Measurements from ENCODE around the gene MESP1. TPM values are rescaled to one million over a fixed set of nuclear protein-coding genes. Genes with fewer than 3 reads are reported as not detected.

Gene MESP1
- total and polyA plus RNA-seq, 2 experiments from 2014 or later, result 0.63 TPM; not detected in 1

DNA sequence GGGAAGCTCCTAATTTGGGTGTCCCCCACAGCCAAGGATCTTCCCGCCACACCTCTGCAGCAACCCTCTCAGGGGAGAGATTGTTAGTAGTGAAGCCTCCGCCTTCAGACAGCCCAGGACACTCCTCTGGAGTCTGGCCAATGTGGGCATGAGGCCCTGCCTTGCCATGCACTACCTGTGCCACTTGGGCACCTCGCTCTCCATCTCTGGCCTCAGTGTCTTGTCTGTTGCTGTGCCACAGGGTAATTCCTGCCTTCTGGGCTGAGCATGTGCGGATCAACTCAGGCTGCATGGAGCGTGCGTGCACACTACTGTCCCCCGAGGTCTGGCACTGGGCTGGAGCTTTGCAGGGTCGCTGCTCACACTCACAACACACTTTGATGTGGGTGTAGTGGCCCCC, 7.9 kb upstream of the MESP1 start:
- Histone ChIP-seq H3K4me2 (ENCODE audit: unreplicated experiment) (no peak overlapping the region), H2AFZ (no peak overlapping the region), H3K27me3 (replicated peaks; ENCODE audit: insufficient read depth) (no peaks in the 10 kb centered on the region), H3K9ac (no peak overlapping the region), H3K4me1 (ENCODE audit: insufficient read depth) (no peaks in the 10 kb centered on the region), H4K20me1 (ENCODE audit: insufficient read depth) (no peaks in the 10 kb centered on the region), H3K27ac (no peak overlapping the region), H3K36me3 (ENCODE audit: low read depth) (no peaks in the 10 kb centered on the region), H3K9me2 (ENCODE audit: insufficient read depth) (no peaks in the 10 kb centered on the region), H3K9me3 (ENCODE audit: low read depth) (no peaks in the 10 kb centered on the region), H3K79me2 (ENCODE audit: insufficient read depth) (no peaks in the 10 kb centered on the region), H3F3A (ENCODE audit: insufficient read depth) (no peaks in the 10 kb centered on the region), H3K4me3 (no peak overlapping the region)
- no peak for TF ChIP-seq EZH2phosphoT487 (IDR thresholded peaks at IDR 0.05; ENCODE audit: insufficient read depth, low read depth)
- TF ChIP-seq EZH2 (IDR thresholded peaks at IDR 0.05; ENCODE audit: insufficient read depth, poor library complexity, severe bottlenecking), result no peak
- 79 to 83% methylated on average over 8 of the region's 8 CpGs for WGBS, 2 experiments (ENCODE audit: low coverage in 1 of 2, low lambda C conversion rate in 2 of 2, missing lambda C conversion rate in 2 of 2)
- no peak for DNase-seq
- in situ Hi-C loops (cut with MboI), result loop anchor here (25.0 kb wide), 1 partner anchor 303 kb away; no protein-coding TSS in a partner anchor

DNA sequence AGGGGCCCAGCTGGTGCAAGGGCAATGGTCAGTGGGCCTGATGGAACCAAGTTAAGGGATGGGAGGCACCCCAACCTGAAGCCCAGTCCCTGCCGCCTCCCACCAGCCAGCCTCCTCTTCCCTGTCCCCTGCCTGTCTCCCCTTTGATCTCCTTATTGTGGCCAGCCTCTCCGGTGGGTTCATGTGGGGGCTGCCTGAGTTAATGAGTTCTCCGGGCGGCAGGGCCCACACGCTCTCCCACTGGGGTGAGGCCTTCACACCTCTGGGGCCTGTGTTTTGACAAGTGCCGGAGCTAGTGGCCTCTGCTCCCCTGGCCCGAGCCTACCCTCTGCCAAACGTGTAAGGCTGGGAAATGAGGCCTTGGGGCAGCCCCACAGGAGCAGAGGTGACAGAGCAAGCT, 7.2 kb upstream of the MESP1 start:
- Histone ChIP-seq H3K36me3 (ENCODE audit: low read depth) (no peaks in the 10 kb centered on the region), H3K27me3 (replicated peaks; ENCODE audit: insufficient read depth) (no peaks in the 10 kb centered on the region), H3K4me2 (ENCODE audit: unreplicated experiment) (no peak overlapping the region), H4K20me1 (ENCODE audit: insufficient read depth) (no peaks in the 10 kb centered on the region), H3K4me3 (no peak overlapping the region), H3K4me1 (ENCODE audit: insufficient read depth) (no peaks in the 10 kb centered on the region), H3K27ac (no peak overlapping the region), H3K9ac (no peak overlapping the region), H3K9me3 (ENCODE audit: low read depth) (no peaks in the 10 kb centered on the region), H3K9me2 (ENCODE audit: insufficient read depth) (no peaks in the 10 kb centered on the region), H3K79me2 (ENCODE audit: insufficient read depth) (no peaks in the 10 kb centered on the region), H3F3A (ENCODE audit: insufficient read depth) (no peaks in the 10 kb centered on the region), H2AFZ (no peak overlapping the region)
- DNase-seq, result no peak
- 77 to 79% methylated on average over 8 of the region's 8 CpGs for WGBS, 2 experiments (ENCODE audit: low coverage in 1 of 2, low lambda C conversion rate in 2 of 2, missing lambda C conversion rate in 2 of 2)
- no peak for TF ChIP-seq EZH2phosphoT487 (IDR thresholded peaks at IDR 0.05; ENCODE audit: insufficient read depth, low read depth)
- TF ChIP-seq EZH2 (IDR thresholded peaks at IDR 0.05; ENCODE audit: insufficient read depth, poor library complexity, severe bottlenecking), result no peak
- in situ Hi-C loops (cut with MboI), result loop anchor here (25.0 kb wide), 1 partner anchor 304 kb away; no protein-coding TSS in a partner anchor

DNA sequence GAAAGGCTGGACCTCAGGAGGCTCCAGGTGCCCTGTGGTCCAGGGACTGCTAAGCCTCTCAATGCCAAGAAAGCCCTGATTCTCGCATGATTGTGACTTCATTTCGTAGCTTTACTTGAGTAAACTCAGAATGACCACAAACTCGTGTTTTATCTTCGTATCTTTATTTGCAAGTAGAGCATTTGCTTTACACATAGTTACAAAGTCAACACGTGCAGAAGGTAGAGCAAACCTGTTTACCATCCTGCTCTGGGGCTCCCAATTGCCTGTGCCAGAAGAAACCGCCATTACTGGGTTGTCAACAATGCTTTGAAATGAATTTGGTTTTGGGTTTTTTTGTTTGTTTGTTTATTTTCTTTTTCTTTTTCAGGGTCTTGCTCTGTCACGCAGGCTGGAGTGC, 5.8 kb upstream of the MESP1 start:
- no peak overlapping the region for H3K4me2 ChIP-seq (ENCODE audit: unreplicated experiment)
- H3K9ac ChIP-seq, result no peak overlapping the region
- H3K9me2 ChIP-seq (ENCODE audit: insufficient read depth), result no peaks in the 10 kb centered on the region
- no peaks in the 10 kb centered on the region for H3F3A ChIP-seq (ENCODE audit: insufficient read depth)
- H3K4me1 ChIP-seq (ENCODE audit: insufficient read depth), result no peaks in the 10 kb centered on the region
- no peak for DNase-seq
- no peaks in the 10 kb centered on the region for H4K20me1 ChIP-seq (ENCODE audit: insufficient read depth)
- 81 to 84% methylated on average over 7 of the region's 7 CpGs for WGBS, 2 experiments (ENCODE audit: low coverage in 1 of 2, low lambda C conversion rate in 2 of 2, missing lambda C conversion rate in 2 of 2)
- no peak overlapping the region for H3K27ac ChIP-seq
- no peaks in the 10 kb centered on the region for H3K9me3 ChIP-seq (ENCODE audit: low read depth)
- no peaks in the 10 kb centered on the region for H3K79me2 ChIP-seq (ENCODE audit: insufficient read depth)
- in situ Hi-C loops (cut with MboI), result loop anchor here (25.0 kb wide), 1 partner anchor 305 kb away; no protein-coding TSS in a partner anchor
- H3K36me3 ChIP-seq (ENCODE audit: low read depth), result no peaks in the 10 kb centered on the region
- H2AFZ ChIP-seq, result no peak overlapping the region
- H3K27me3 ChIP-seq (replicated peaks; ENCODE audit: insufficient read depth), result no peaks in the 10 kb centered on the region
- no peak overlapping the region for H3K4me3 ChIP-seq
- TF ChIP-seq EZH2 (IDR thresholded peaks at IDR 0.05; ENCODE audit: insufficient read depth, poor library complexity, severe bottlenecking) (no peak), EZH2phosphoT487 (IDR thresholded peaks at IDR 0.05; ENCODE audit: insufficient read depth, low read depth) (no peak)

- Histone ChIP-seq H2AFZ (no peak overlapping the region), H3K9me3 (ENCODE audit: low read depth) (no peaks in the 10 kb centered on the region), H3K36me3 (ENCODE audit: low read depth) (no peaks in the 10 kb centered on the region), H3K27me3 (replicated peaks; ENCODE audit: insufficient read depth) (no peaks in the 10 kb centered on the region), H4K20me1 (ENCODE audit: insufficient read depth) (no peaks in the 10 kb centered on the region), H3K4me2 (ENCODE audit: unreplicated experiment) (no peak overlapping the region), H3K4me1 (ENCODE audit: insufficient read depth) (no peaks in the 10 kb centered on the region), H3K27ac (no peak overlapping the region), H3F3A (ENCODE audit: insufficient read depth) (no peaks in the 10 kb centered on the region), H3K79me2 (ENCODE audit: insufficient read depth) (no peaks in the 10 kb centered on the region), H3K9me2 (ENCODE audit: insufficient read depth) (no peaks in the 10 kb centered on the region), H3K4me3 (no peak overlapping the region), H3K9ac (no peak overlapping the region)
- no peak for DNase-seq
- 88 to 97% methylated on average over 4 of the region's 4 CpGs for WGBS, 2 experiments (ENCODE audit: low coverage in 1 of 2, low lambda C conversion rate in 2 of 2, missing lambda C conversion rate in 2 of 2)
- in situ Hi-C loops (cut with MboI), result loop anchor here (25.0 kb wide), 1 partner anchor 307 kb away; no protein-coding TSS in a partner anchor
- TF ChIP-seq EZH2 (IDR thresholded peaks at IDR 0.05; ENCODE audit: insufficient read depth, poor library complexity, severe bottlenecking), result no peak
- TF ChIP-seq EZH2phosphoT487 (IDR thresholded peaks at IDR 0.05; ENCODE audit: insufficient read depth, low read depth), result no peak
Measured at GRCh38 chr15:89755701-89756100, 4.7 kb upstream of the MESP1 start.
